Breast epithelium (tissue), 3 donors: ENCODE measurements around the gene SMIM13.

Source experiments
- CTCF ChIP-seq, 3 donors: fragments of 450-650 bp; IDR thresholded peaks; one replicate each; pipeline ENCODE4 v1.5.1; 2016 to 2017; ENCODE audit warnings: antibody characterized with exemption in 3 of 3, mild to moderate bottlenecking in 3 of 3, moderate library complexity in 3 of 3
- POLR2A ChIP-seq: fragments of 450-650 bp; IDR thresholded peaks from one replicate; pipeline ENCODE4 v1.6.1; 2016; ENCODE audit warnings: antibody characterized with exemption, mild to moderate bottlenecking, moderate library complexity
- POLR2AphosphoS5 ChIP-seq, 3 donors: sonication (generic); formaldehyde crosslinking; IDR thresholded peaks; one replicate each; pipeline ENCODE4 v1.6.1; 2017; ENCODE audit warnings: antibody characterized with exemption in 3 of 3

DNA sequence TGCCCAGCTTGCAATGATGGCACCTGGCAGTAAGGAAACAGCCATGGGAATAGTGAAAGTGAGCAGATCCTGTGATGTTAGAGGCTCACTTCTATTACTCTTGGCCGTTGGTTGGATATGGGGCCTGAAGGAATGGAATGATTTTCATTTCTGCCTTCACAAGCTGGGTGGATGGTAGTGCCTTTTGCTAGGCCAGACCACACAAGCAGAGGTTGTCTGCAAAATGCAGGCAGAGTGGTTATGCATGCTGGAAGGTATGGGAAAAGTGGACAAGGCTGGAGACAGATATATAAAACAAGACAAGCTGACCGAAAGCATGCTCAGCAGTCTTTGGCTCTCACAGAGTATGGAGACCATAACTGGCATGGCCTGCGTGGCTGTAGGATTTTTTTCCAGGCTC is 68.6 kb downstream of the SMIM13 start:
- TF ChIP-seq POLR2AphosphoS5 (IDR thresholded peaks at IDR 0.05) (no peak), POLR2A (no peak), CTCF (IDR thresholded peaks at IDR 0.05) (no peak)
